HepG2 (cell line): ENCODE results near the gene KIF1B. TPM values are rescaled to one million over a fixed set of nuclear protein-coding genes. Genes with fewer than 3 reads are reported as not detected.

Experiments used
- ARNT2 ChIP-seq: sonication (generic); formaldehyde crosslinking; IDR thresholded peaks from 2 replicates; pipeline ENCODE4 v1.8.0; 2022; ENCODE audit warnings: mild to moderate bottlenecking, low read depth, missing genetic modification reagents, moderate library complexity
- CENPX ChIP-seq: sonication (generic); formaldehyde crosslinking; IDR thresholded peaks from 2 replicates; pipeline ENCODE4 v1.9.0; 2021; ENCODE audit warnings: mild to moderate bottlenecking, missing genetic modification reagents, moderate library complexity
- EEA1 ChIP-seq: sonication (generic); formaldehyde crosslinking; IDR thresholded peaks from 2 replicates; pipeline ENCODE4 v1.5.1; 2020; ENCODE audit warnings: mild to moderate bottlenecking, missing genetic modification reagents, borderline replicate concordance
- HCFC1 ChIP-seq: fragments of 150-350 bp; IDR thresholded peaks from 2 replicates; pipeline ENCODE4 v1.6.1; 2014; ENCODE audit warnings: low read depth, low read length
- IRX3 ChIP-seq: sonication (generic); formaldehyde crosslinking; IDR thresholded peaks from 2 replicates; pipeline ENCODE4 v1.8.1; 2023; ENCODE audit warnings: mild to moderate bottlenecking, low read depth, missing genetic modification reagents, borderline replicate concordance
- JDP2 ChIP-seq: sonication (generic); formaldehyde crosslinking; IDR thresholded peaks from 2 replicates; pipeline ENCODE4 v1.8.1; 2022; ENCODE audit warnings: missing genetic modification reagents, borderline replicate concordance
- KMT2B ChIP-seq: IDR thresholded peaks from 2 replicates; pipeline ENCODE4 v1.6.1; 2016; ENCODE audit warnings: missing genetic modification reagents, missing compliant biosample characterization
- NRL ChIP-seq: sonication (generic); formaldehyde crosslinking; IDR thresholded peaks from 2 replicates; pipeline ENCODE4 v1.5.0; 2020; ENCODE audit warnings: missing genetic modification reagents, mild to moderate bottlenecking, moderate library complexity, borderline replicate concordance
- SMARCE1 ChIP-seq: fragments of 450-650 bp; IDR thresholded peaks from 2 replicates; pipeline ENCODE4 v1.6.1; 2017; ENCODE audit warnings: borderline replicate concordance
- SNAPC2 ChIP-seq: sonication (generic); formaldehyde crosslinking; IDR thresholded peaks from 2 replicates; pipeline ENCODE4 v1.8.1; 2022; ENCODE audit warnings: mild to moderate bottlenecking, missing genetic modification reagents
- SP2 ChIP-seq: sonication (generic); formaldehyde crosslinking; IDR thresholded peaks from 2 replicates; pipeline ENCODE4 v1.5.1; 2020; ENCODE audit warnings: mild to moderate bottlenecking, missing genetic modification reagents
- TOE1 ChIP-seq: sonication (generic); formaldehyde crosslinking; IDR thresholded peaks from 2 replicates; pipeline ENCODE4 v1.4.0; 2020; ENCODE audit warnings: mild to moderate bottlenecking, missing genetic modification reagents
- TOPORS ChIP-seq: sonication (generic); formaldehyde crosslinking; IDR thresholded peaks from 2 replicates; pipeline ENCODE4 v1.8.0; 2023; ENCODE audit warnings: mild to moderate bottlenecking, missing genetic modification reagents
- ZKSCAN5 ChIP-seq: sonication (generic); formaldehyde crosslinking; IDR thresholded peaks from 2 replicates; pipeline ENCODE4 v1.5.1; 2020; ENCODE audit warnings: mild to moderate bottlenecking, missing genetic modification reagents
- ZNF772 ChIP-seq: sonication (generic); formaldehyde crosslinking; IDR thresholded peaks from 2 replicates; pipeline ENCODE4 v1.5.0; 2020; ENCODE audit warnings: mild to moderate bottlenecking, missing genetic modification reagents
- ZNF879 ChIP-seq: sonication (generic); formaldehyde crosslinking; IDR thresholded peaks from 2 replicates; pipeline ENCODE4 v1.8.1; 2023; ENCODE audit warnings: missing genetic modification reagents
- polyA plus RNA-seq, 8 experiments: library from polyadenylated mRNA; depleted of rRNA in 3 of 8; stranded (reverse) in 7 of 8; unstranded in 1 of 8; fragments of >200 nt; fragmentation: Illumina TruSeq in 4 of 8; extraction: Trizol in 4 of 8; gene quantifications; 2 replicates each; pipeline versions ENCODE4 v1.2.1 to v1.2.3, GENCODE V29; 2011 to 2016; ENCODE audit warnings: low read depth in 4 of 8, missing spikeins in 1 of 8, mixed read lengths in 1 of 8; ENCODE audit not compliant: insufficient read depth in 1 of 8
- total RNA-seq, 5 experiments: library from RNA; depleted of rRNA; stranded (reverse); fragments of >200 nt; fragmentation: Illumina TruSeq; extraction: Trizol; gene quantifications; 2 replicates each; pipeline ENCODE4 v1.2.3, GENCODE V29; 2016; ENCODE audit warnings: low read depth in 1 of 5
- TF ChIP-seq, protein P1 (sequence below): sonication (generic); formaldehyde crosslinking; IDR thresholded peaks from 2 replicates; pipeline ENCODE4 v1.4.0; 2020; ENCODE audit warnings: missing genetic modification reagents, low read depth, mild to moderate bottlenecking, borderline replicate concordance
- TF ChIP-seq, protein P2 (sequence below): sonication (generic); formaldehyde crosslinking; conservative IDR thresholded peaks from 2 replicates; pipeline ENCODE4 v1.4.0; 2020; ENCODE audit warnings: missing genetic modification reagents
- TF ChIP-seq, protein P3 (sequence below): fragments of 450-650 bp; IDR thresholded peaks from 2 replicates; pipeline ENCODE4 v1.6.1; 2017
- TF ChIP-seq, protein P4 (sequence below): sonication (generic); formaldehyde crosslinking; IDR thresholded peaks from 2 replicates; pipeline ENCODE4 v1.4.0; 2020; ENCODE audit warnings: missing genetic modification reagents, borderline replicate concordance
- TF ChIP-seq, protein P5 (sequence below): sonication (generic); formaldehyde crosslinking; IDR thresholded peaks from 2 replicates; pipeline ENCODE4 v1.5.0; 2020; ENCODE audit warnings: mild to moderate bottlenecking, missing genetic modification reagents
- TF ChIP-seq, protein P6 (sequence below): sonication (generic); formaldehyde crosslinking; IDR thresholded peaks from 2 replicates; pipeline ENCODE4 v1.8.0; 2023; ENCODE audit warnings: mild to moderate bottlenecking, missing genetic modification reagents

Gene KIF1B
- total and polyA plus RNA-seq, 2 of the 13 experiments (the other 11 are each of a cell fraction or from before 2014, with no cell fraction given), result 26.7 to 32.5 TPM

DNA sequence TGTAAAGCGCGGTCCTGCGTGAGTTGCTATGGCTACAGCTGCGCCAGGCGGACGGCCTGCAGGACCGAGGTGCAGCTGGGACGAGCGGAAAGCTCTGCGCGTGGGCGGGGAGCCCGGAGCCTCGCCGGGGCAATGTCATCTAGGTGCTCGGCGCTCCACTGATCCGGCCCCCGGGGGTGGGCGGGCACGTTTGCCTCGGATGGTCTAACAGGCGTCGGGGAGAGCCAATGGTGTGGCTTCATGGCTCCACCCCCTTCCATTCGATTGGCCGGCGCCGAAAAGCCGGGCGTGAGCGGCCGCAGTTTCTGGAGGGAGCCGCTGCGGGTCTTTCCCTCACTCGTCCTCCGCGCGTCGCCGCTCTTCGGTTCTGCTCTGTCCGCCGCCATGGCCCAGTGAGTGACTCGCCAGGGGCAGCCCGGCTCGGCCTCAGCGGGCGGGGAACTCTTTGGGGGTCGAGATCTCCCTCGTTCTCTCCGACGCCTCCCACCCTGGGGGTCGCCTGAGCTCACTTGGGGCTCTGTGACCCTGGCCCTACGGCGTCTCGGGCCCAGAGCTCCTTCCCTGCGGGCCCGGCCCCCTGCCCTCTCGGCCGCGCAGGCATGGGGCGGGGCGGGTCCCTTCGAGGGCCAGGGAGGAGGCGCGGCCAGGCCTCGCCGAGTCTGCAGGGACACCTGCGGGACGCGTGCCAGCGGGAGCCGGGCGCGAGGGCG lies 188.5 kb downstream of the KIF1B start, which contains the start of gene PGD (continued):
- TF ChIP-seq NRL (CRISPR knock-in tag) (no peak; the same call in 1 of the 2 replicates), IRX3 (CRISPR knock-in tag) (0 out of 2 replicates have a peak, but pooled peaks have one; percentile 79), ZKSCAN5 (no peak), JDP2 (CRISPR knock-in tag) (no peak), ZNF772 (CRISPR knock-in tag) (peak; percentile 60; the same call in 1 of the 2 replicates), EEA1 (CRISPR knock-in tag) (no peak), SMARCE1 (no peak), CENPX (CRISPR knock-in tag) (no peak), KMT2B (peak; percentile 90), HCFC1 (0 out of 2 replicates have a peak, but pooled peaks have one; percentile 5), ARNT2 (CRISPR knock-in tag) (peak; percentile 95), SNAPC2 (no peak), SP2 (CRISPR knock-in tag) (peak; percentile 99), TOPORS (CRISPR knock-in tag) (no peak; the same call in 1 of the 2 replicates), TOE1 (no peak; the same call in 1 of the 2 replicates), ZNF879 (CRISPR knock-in tag) (no peak)
- TF ChIP-seq, protein P1, sequence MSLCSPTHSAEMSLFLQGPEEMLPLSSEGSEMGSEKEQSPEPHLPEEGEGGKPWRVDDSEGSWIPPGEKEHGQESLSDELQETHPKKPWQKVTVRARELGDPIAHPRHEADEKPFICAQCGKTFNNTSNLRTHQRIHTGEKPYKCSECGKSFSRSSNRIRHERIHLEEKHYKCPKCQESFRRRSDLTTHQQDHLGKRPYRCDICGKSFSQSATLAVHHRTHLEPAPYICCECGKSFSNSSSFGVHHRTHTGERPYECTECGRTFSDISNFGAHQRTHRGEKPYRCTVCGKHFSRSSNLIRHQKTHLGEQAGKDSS (CRISPR knock-in tag), result peak; percentile 14; the same call in 1 of the 2 replicates
- TF ChIP-seq, protein P2, sequence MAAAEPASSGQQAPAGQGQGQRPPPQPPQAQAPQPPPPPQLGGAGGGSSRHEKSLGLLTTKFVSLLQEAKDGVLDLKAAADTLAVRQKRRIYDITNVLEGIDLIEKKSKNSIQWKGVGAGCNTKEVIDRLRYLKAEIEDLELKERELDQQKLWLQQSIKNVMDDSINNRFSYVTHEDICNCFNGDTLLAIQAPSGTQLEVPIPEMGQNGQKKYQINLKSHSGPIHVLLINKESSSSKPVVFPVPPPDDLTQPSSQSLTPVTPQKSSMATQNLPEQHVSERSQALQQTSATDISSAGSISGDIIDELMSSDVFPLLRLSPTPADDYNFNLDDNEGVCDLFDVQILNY (CRISPR knock-in tag), result no peak
- TF ChIP-seq, protein P3, sequence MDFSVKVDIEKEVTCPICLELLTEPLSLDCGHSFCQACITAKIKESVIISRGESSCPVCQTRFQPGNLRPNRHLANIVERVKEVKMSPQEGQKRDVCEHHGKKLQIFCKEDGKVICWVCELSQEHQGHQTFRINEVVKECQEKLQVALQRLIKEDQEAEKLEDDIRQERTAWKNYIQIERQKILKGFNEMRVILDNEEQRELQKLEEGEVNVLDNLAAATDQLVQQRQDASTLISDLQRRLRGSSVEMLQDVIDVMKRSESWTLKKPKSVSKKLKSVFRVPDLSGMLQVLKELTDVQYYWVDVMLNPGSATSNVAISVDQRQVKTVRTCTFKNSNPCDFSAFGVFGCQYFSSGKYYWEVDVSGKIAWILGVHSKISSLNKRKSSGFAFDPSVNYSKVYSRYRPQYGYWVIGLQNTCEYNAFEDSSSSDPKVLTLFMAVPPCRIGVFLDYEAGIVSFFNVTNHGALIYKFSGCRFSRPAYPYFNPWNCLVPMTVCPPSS, result no peak
- TF ChIP-seq, protein P4, sequence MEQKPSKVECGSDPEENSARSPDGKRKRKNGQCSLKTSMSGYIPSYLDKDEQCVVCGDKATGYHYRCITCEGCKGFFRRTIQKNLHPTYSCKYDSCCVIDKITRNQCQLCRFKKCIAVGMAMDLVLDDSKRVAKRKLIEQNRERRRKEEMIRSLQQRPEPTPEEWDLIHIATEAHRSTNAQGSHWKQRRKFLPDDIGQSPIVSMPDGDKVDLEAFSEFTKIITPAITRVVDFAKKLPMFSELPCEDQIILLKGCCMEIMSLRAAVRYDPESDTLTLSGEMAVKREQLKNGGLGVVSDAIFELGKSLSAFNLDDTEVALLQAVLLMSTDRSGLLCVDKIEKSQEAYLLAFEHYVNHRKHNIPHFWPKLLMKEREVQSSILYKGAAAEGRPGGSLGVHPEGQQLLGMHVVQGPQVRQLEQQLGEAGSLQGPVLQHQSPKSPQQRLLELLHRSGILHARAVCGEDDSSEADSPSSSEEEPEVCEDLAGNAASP (CRISPR knock-in tag), result peak; percentile 57
- TF ChIP-seq, protein P5, sequence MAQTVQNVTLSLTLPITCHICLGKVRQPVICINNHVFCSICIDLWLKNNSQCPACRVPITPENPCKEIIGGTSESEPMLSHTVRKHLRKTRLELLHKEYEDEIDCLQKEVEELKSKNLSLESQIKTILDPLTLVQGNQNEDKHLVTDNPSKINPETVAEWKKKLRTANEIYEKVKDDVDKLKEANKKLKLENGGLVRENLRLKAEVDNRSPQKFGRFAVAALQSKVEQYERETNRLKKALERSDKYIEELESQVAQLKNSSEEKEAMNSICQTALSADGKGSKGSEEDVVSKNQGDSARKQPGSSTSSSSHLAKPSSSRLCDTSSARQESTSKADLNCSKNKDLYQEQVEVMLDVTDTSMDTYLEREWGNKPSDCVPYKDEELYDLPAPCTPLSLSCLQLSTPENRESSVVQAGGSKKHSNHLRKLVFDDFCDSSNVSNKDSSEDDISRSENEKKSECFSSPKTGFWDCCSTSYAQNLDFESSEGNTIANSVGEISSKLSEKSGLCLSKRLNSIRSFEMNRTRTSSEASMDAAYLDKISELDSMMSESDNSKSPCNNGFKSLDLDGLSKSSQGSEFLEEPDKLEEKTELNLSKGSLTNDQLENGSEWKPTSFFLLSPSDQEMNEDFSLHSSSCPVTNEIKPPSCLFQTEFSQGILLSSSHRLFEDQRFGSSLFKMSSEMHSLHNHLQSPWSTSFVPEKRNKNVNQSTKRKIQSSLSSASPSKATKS (CRISPR knock-in tag), result peak; percentile 51; the same call in 1 of the 2 replicates
- TF ChIP-seq, protein P6, sequence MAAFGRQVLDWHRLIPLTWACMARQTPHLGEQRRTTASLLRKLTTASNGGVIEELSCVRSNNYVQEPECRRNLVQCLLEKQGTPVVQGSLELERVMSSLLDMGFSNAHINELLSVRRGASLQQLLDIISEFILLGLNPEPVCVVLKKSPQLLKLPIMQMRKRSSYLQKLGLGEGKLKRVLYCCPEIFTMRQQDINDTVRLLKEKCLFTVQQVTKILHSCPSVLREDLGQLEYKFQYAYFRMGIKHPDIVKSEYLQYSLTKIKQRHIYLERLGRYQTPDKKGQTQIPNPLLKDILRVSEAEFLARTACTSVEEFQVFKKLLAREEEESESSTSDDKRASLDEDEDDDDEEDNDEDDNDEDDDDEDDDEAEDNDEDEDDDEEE, result peak; percentile 73
